PC-3 (cell line): Measurements from ENCODE around the gene MAML2. TPM values are rescaled to one million over a fixed set of nuclear protein-coding genes. Genes with fewer than 3 reads are reported as not detected.
A peak's percentile ranks its signal among the peaks of the same experiment; 100 is the strongest.

Experiments used
- ATAC-seq: fragments of 200-7000 bp; cut with Tn5 transposase; 2 replicates; pipeline ENCODE4 v1.9.1; 2020; ENCODE audit warnings: mild to moderate bottlenecking, moderate library complexity
- BruUV-seq: library from RNA; stranded (reverse); fragments of 400-500 nt; replicated peaks from 2 replicates; lab custom pipeline; 2021; lab: Mats Ljungman, UMichigan
- CTCF ChIA-PET: fragments of 300-600 bp; sonication (Branson Sonifier 250); formaldehyde crosslinking; loops from one replicate; lab custom pipeline; 2022; ENCODE audit warnings: antibody characterized with exemption; lab: Charles Lee
- POLR2A ChIA-PET: fragments of 300-600 bp; sonication (Branson Sonifier 250); formaldehyde crosslinking; loops from one replicate; lab custom pipeline; 2022; ENCODE audit warnings: antibody characterized with exemption; ENCODE audit not compliant: unreplicated experiment; lab: Charles Lee
- DNase-seq: peaks from one replicate; pipeline ENCODE4 v3.0.0-alpha.2; 2015
- H2AFZ ChIP-seq: fragments of 300-600 bp; sonication (generic); 2 replicates; pipeline ENCODE4 v1.6.0; 2016; ENCODE audit warnings: antibody characterized with exemption, low read length
- H3F3A ChIP-seq: fragments of 300-600 bp; sonication (generic); one replicate; pipeline ENCODE4 v1.6.0; 2017; ENCODE audit warnings: antibody characterized with exemption, low read length, control low read depth, mild to moderate bottlenecking; ENCODE audit not compliant: unreplicated experiment
- H3K27ac ChIP-seq: fragments of 300-600 bp; sonication (generic); 2 replicates; pipeline ENCODE4 v1.5.1; 2016; ENCODE audit warnings: mild to moderate bottlenecking, low read length
- H3K27me3 ChIP-seq: fragments of 300-600 bp; sonication (generic); 2 replicates; pipeline ENCODE4 v1.6.1; 2016; ENCODE audit warnings: low read length, mixed read lengths
- H3K36me3 ChIP-seq: fragments of 300-600 bp; sonication (generic); 2 replicates; pipeline ENCODE4 v1.6.1; 2016; ENCODE audit warnings: low read depth, mixed run types, low read length, mixed read lengths
- H3K4me1 ChIP-seq: fragments of 300-600 bp; sonication (generic); 2 replicates; pipeline ENCODE4 v1.5.1; 2016; ENCODE audit warnings: low read length; ENCODE audit not compliant: insufficient read depth
- H3K4me2 ChIP-seq: fragments of 300-600 bp; sonication (generic); 2 replicates; pipeline ENCODE4 v1.6.0; 2016; ENCODE audit warnings: low read length
- H3K4me3 ChIP-seq: fragments of 300-600 bp; sonication (generic); 2 replicates; pipeline ENCODE4 v1.5.1; 2016; ENCODE audit warnings: mild to moderate bottlenecking, low read length, mixed read lengths
- H3K79me2 ChIP-seq: fragments of 300-600 bp; sonication (generic); 2 replicates; pipeline ENCODE4 v1.6.1; 2017; ENCODE audit warnings: low read length, mixed read lengths
- H3K9ac ChIP-seq: fragments of 300-600 bp; sonication (generic); 2 replicates; pipeline ENCODE4 v1.6.0; 2016; ENCODE audit warnings: mild to moderate bottlenecking, low read length
- H3K9me2 ChIP-seq: fragments of 300-600 bp; sonication (generic); replicated peaks from 2 replicates; pipeline ENCODE4 v1.6.1; 2016; ENCODE audit warnings: mixed run types, low read length, mixed read lengths
- H3K9me3 ChIP-seq: fragments of 300-600 bp; sonication (generic); 2 replicates; pipeline ENCODE4 v1.6.1; 2016; ENCODE audit warnings: low read length, mixed read lengths
- H4K20me1 ChIP-seq: fragments of 300-600 bp; sonication (generic); 2 replicates; pipeline ENCODE4 v1.6.1; 2016; ENCODE audit warnings: low read length, mixed read lengths
- EZH2 ChIP-seq: fragments of 300-600 bp; sonication (generic); IDR thresholded peaks from one replicate; pipeline ENCODE4 v1.6.1; 2017; ENCODE audit warnings: antibody characterized with exemption, mild to moderate bottlenecking, low read length; ENCODE audit not compliant: unreplicated experiment
- EZH2phosphoT487 ChIP-seq: fragments of 300-600 bp; sonication (generic); IDR thresholded peaks from 2 replicates; pipeline ENCODE4 v1.6.1; 2018; ENCODE audit warnings: mild to moderate bottlenecking, antibody characterized with exemption, low read length, borderline replicate concordance
- intact Hi-C: fragments of 100-400 bp; cut with micrococcal nuclease; formaldehyde crosslinking; loops from 2 replicates; pipeline ENCODE4 v1.9.0; 2023
- total RNA-seq: library from RNA; depleted of rRNA; stranded (reverse); fragments of >200 nt; gene quantifications from 2 replicates; pipeline ENCODE4 v1.2.3, GENCODE V29; 2014
- TF ChIP-seq, protein P1 (sequence below): fragments of 300-600 bp; sonication (generic); conservative IDR thresholded peaks from 2 replicates; pipeline ENCODE4 v1.5.1; 2017; ENCODE audit warnings: antibody characterized with exemption, low read depth, mild to moderate bottlenecking, low read length

MAML2 gene
- total RNA-seq, 1 experiment from 2014 or later, result 10.9 TPM

DNA sequence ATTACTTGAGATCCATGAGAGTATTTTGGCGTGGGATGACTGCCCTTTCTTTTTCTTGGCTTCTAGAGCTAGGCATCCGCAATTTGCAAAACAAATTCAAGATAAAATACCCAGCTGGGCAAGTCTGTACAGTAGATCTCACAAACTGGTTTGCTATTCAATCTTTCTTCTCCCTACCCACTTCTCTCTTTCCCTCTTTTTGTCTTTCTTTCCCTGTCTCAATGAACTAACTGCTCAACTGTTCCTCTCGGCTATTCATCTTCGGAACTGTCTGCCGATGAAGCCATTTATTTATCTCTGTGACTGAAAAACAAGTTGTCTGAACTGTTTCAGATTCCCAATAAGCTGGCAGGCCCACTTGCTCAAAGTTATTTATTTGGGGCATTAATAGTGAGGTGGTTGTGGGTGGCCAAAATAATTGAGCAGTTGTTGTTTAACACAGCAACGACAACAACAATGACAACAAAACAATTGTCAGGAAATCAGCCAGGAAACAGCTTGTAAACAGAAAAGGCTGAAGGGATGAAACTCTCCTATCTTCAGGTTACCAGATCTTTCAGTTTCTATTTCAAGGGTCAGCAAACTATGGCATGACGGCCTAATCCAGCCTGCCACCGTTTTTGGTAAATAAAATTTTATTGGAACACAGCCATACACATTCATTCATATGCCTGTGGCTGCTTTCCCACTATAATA is 343.1 kb downstream of the MAML2 start:
- BruUV-seq, result no TSS peak
- no peak overlapping the region for H3K9ac ChIP-seq
- 0 out of 2 replicates have a peak, but pooled peaks cover 7% of the 10 kb centered on the region for H3K4me1 ChIP-seq
- no peak for TF ChIP-seq EZH2
- TF ChIP-seq, protein P1, sequence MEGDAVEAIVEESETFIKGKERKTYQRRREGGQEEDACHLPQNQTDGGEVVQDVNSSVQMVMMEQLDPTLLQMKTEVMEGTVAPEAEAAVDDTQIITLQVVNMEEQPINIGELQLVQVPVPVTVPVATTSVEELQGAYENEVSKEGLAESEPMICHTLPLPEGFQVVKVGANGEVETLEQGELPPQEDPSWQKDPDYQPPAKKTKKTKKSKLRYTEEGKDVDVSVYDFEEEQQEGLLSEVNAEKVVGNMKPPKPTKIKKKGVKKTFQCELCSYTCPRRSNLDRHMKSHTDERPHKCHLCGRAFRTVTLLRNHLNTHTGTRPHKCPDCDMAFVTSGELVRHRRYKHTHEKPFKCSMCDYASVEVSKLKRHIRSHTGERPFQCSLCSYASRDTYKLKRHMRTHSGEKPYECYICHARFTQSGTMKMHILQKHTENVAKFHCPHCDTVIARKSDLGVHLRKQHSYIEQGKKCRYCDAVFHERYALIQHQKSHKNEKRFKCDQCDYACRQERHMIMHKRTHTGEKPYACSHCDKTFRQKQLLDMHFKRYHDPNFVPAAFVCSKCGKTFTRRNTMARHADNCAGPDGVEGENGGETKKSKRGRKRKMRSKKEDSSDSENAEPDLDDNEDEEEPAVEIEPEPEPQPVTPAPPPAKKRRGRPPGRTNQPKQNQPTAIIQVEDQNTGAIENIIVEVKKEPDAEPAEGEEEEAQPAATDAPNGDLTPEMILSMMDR, result no peak
- TF ChIP-seq EZH2phosphoT487, result no peak
- H3K4me2 ChIP-seq, result no peak overlapping the region
- peak; percentile 32 for DNase-seq
- no peaks in the 10 kb centered on the region for H3K36me3 ChIP-seq
- H3F3A ChIP-seq, result no peaks in the 10 kb centered on the region
- intact Hi-C loops, result no loop called here
- POLR2A ChIA-PET, result no interaction called here
- H2AFZ ChIP-seq, result no peak overlapping the region
- H3K4me3 ChIP-seq, result no peak overlapping the region
- H3K9me3 ChIP-seq, result no peaks in the 10 kb centered on the region
- CTCF ChIA-PET, result no interaction called here
- H3K9me2 ChIP-seq, result no peaks in the 10 kb centered on the region
- H3K27ac ChIP-seq, result no peak overlapping the region
- no peaks in the 10 kb centered on the region for H3K79me2 ChIP-seq
- no peak for ATAC-seq
- H3K27me3 ChIP-seq, result no peaks in the 10 kb centered on the region
- no peaks in the 10 kb centered on the region for H4K20me1 ChIP-seq

DNA sequence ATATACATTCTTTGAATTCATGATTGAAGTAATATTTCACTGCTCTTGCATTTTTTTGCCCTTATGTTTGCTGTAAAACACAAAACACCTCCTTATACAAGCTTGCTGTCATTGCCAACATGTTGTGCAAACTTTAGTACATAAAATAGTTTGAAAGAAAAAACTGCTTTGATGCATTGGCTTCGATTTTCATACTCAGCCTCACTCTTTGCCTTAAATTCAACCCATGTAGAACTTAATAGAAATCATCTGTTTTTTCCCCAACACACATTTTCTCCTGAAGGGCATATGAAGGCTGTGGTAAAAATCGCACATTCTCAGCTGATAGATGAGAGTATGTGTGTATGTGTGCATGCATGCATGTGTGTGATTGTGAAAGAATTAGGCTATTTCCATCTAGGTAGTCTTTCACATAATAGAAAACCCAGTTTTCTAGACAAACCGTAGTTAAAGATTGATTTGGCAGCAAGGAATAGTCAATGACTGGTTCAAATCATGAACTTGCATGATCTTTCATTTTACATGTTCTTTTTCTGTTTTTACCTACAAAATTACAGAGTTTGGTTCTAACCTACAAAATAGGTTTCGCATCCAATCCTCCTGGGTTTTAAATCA is 346.3 kb downstream of the MAML2 start:
- Histone ChIP-seq H3K27ac (no peak overlapping the region), H3K9me2 (no peaks in the 10 kb centered on the region), H3K9me3 (no peaks in the 10 kb centered on the region), H3K79me2 (no peaks in the 10 kb centered on the region), H3K4me1 (peaks cover 7% of the 10 kb centered on the region; the same call in 1 of the 2 replicates), H3K4me3 (no peak overlapping the region), H3F3A (no peaks in the 10 kb centered on the region), H3K27me3 (no peaks in the 10 kb centered on the region), H2AFZ (no peak overlapping the region), H3K4me2 (no peak overlapping the region), H3K36me3 (no peaks in the 10 kb centered on the region), H3K9ac (no peak overlapping the region), H4K20me1 (no peaks in the 10 kb centered on the region)
- CTCF ChIA-PET, result no interaction called here
- intact Hi-C loops, result no loop called here
- TF ChIP-seq EZH2 (no peak), EZH2phosphoT487 (no peak)
- TF ChIP-seq, protein P1, result no peak
- BruUV-seq, result no TSS peak
- POLR2A ChIA-PET, result no interaction called here
- ATAC-seq (no peak), DNase-seq (no peak)

DNA sequence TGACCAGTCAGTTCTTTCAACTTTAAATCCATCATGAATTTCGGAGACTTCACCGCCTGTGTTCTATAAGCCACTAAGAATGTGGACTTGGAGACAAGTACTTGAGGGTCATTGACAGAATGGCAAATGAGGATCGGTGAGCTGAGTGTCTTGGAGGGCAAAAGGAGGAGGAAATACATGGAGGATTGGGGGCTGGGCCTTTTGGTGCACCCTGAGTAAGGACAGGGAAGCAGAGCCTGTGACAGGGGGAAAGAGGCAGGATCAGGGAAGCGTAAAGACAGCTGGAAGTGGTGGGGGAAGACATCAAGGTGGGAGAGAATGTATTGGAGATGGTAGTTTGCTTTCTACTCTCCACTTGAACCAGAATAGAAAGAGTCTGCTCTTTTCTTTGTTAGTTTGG is 348.7 kb downstream of the MAML2 start:
- DNase-seq, result no peak
- no peaks in the 10 kb centered on the region for H3K9me3 ChIP-seq
- no peaks in the 10 kb centered on the region for H3K36me3 ChIP-seq
- H4K20me1 ChIP-seq, result no peaks in the 10 kb centered on the region
- ATAC-seq, result no peak
- no peak overlapping the region for H3K4me3 ChIP-seq
- H3K4me1 ChIP-seq, result peaks cover 14% of the 10 kb centered on the region
- intact Hi-C loops, result no loop called here
- H2AFZ ChIP-seq, result no peak overlapping the region
- no peak overlapping the region for H3K27ac ChIP-seq
- ChIA-PET POLR2A (interaction anchor here (0.6 kb wide), 2 partner anchors 73 to 226 kb away, joined by 3 to 5 read pairs; no protein-coding TSS in a partner anchor), CTCF (no interaction called here)
- H3K4me2 ChIP-seq, result no peak overlapping the region
- BruUV-seq, result no TSS peak
- no peaks in the 10 kb centered on the region for H3F3A ChIP-seq
- H3K79me2 ChIP-seq, result no peaks in the 10 kb centered on the region
- no peaks in the 10 kb centered on the region for H3K27me3 ChIP-seq
- TF ChIP-seq EZH2phosphoT487 (no peak), EZH2 (no peak)
- TF ChIP-seq, protein P1, result no peak
- H3K9me2 ChIP-seq, result no peaks in the 10 kb centered on the region
- H3K9ac ChIP-seq, result no peak overlapping the region
